H1 (cell line): ENCODE data around the gene IRS1. TPM values are rescaled to one million over a fixed set of nuclear protein-coding genes. Genes with fewer than 3 reads are reported as not detected.

Experiments
- BCL11A ChIP-seq, 2 experiments: IDR thresholded peaks; one replicate each; pipeline ENCODE4 v1.6.1; 2011; ENCODE audit warnings: low read depth in 2 of 2, low read length in 2 of 2, mild to moderate bottlenecking in 2 of 2
- BRCA1 ChIP-seq: IDR thresholded peaks from 2 replicates; pipeline ENCODE4 v1.6.1; 2012; ENCODE audit warnings: low read depth, low read length, improper control_type of control experiment
- CBX5 ChIP-seq: fragments of 300-800, 300-1000 bp; sonication (generic); IDR thresholded peaks from 2 replicates; pipeline ENCODE4 v1.7.1; 2016; ENCODE audit warnings: antibody characterized with exemption, low read length, low read depth
- CEBPB ChIP-seq: IDR thresholded peaks from 2 replicates; pipeline ENCODE4 v1.6.1; 2012; ENCODE audit warnings: low read depth, low read length
- CHD1 ChIP-seq: IDR thresholded peaks from 2 replicates; pipeline ENCODE4 v1.6.1; 2012; ENCODE audit warnings: low read depth, low read length, improper control_type of control experiment
- CREB1 ChIP-seq: IDR thresholded peaks from 2 replicates; pipeline ENCODE4 v1.6.1; 2012; ENCODE audit warnings: inconsistent platforms
- GABPA ChIP-seq: IDR thresholded peaks from 2 replicates; pipeline ENCODE4 v1.6.1; 2011; ENCODE audit warnings: mild to moderate bottlenecking, low read length, moderate library complexity, borderline replicate concordance; ENCODE audit not compliant: insufficient read depth
- HDAC6 ChIP-seq: IDR thresholded peaks from one replicate; pipeline ENCODE4 v1.7.1; 2012; ENCODE audit warnings: low read depth, mild to moderate bottlenecking, inconsistent platforms, low read length, moderate library complexity
- JUN ChIP-seq: IDR thresholded peaks from 2 replicates; pipeline ENCODE4 v1.6.1; 2011; ENCODE audit warnings: low read depth, mild to moderate bottlenecking, improper control_type of control experiment, low read length
- JUND ChIP-seq: IDR thresholded peaks from 2 replicates; pipeline ENCODE4 v1.6.1; 2011; ENCODE audit warnings: mild to moderate bottlenecking, improper control_type of control experiment, low read length
- KDM4A ChIP-seq: IDR thresholded peaks from one replicate; pipeline ENCODE4 v1.7.1; 2012; ENCODE audit warnings: low read depth, mild to moderate bottlenecking, moderate library complexity, low read length, inconsistent platforms; ENCODE audit not compliant: severe bottlenecking
- NRF1 ChIP-seq: IDR thresholded peaks from 2 replicates; pipeline ENCODE4 v1.6.1; 2011; ENCODE audit warnings: mild to moderate bottlenecking, low read depth, low read length, improper control_type of control experiment
- PHF8 ChIP-seq: fragments of 200-600 bp; sonication (generic); conservative IDR thresholded peaks from 2 replicates; pipeline ENCODE4 v1.7.1; 2012; ENCODE audit warnings: low read depth, mild to moderate bottlenecking, inconsistent platforms, low read length, moderate library complexity
- POLR2A ChIP-seq, 2 experiments: IDR thresholded peaks; 1 replicate in 1 of 2; 2 replicates in 1 of 2; pipeline ENCODE4 v1.6.1; 2011; ENCODE audit warnings: low read depth in 2 of 2, low read length in 2 of 2, mild to moderate bottlenecking in 2 of 2; ENCODE audit errors: control extremely low read depth in 1 of 2
- POLR2AphosphoS5 ChIP-seq: IDR thresholded peaks from 2 replicates; pipeline ENCODE4 v1.6.1; 2011; ENCODE audit warnings: low read depth, low read length
- RBBP5 ChIP-seq: IDR thresholded peaks from 2 replicates; pipeline ENCODE4 v1.7.1; 2012; ENCODE audit warnings: low read depth, mild to moderate bottlenecking, inconsistent platforms, low read length, moderate library complexity, borderline replicate concordance
- RFX5 ChIP-seq: IDR thresholded peaks from 2 replicates; pipeline ENCODE4 v1.6.1; 2011; ENCODE audit warnings: low read depth, low read length, improper control_type of control experiment, borderline replicate concordance
- RNF2 ChIP-seq: fragments of 200-900, 300-1000 bp; sonication (generic); IDR thresholded peaks from 2 replicates; pipeline ENCODE4 v1.7.1; 2016; ENCODE audit warnings: borderline replicate concordance, low read depth, mild to moderate bottlenecking, antibody characterized with exemption, low read length; ENCODE audit not compliant: poor library complexity, severe bottlenecking; ENCODE audit errors: missing control alignments
- SAP30 ChIP-seq: fragments of 300-600 bp; sonication (generic); IDR thresholded peaks from 2 replicates; pipeline ENCODE4 v1.7.1; 2012; ENCODE audit warnings: low read length, moderate library complexity, mild to moderate bottlenecking, inconsistent platforms; ENCODE audit not compliant: insufficient read depth, insufficient replicate concordance
- SUZ12 ChIP-seq: fragments of 200-600 bp; sonication (generic); IDR thresholded peaks from 2 replicates; pipeline ENCODE4 v1.6.1; 2012; ENCODE audit warnings: mild to moderate bottlenecking, inconsistent platforms, low read length, moderate library complexity, mixed read lengths
- TBP ChIP-seq: IDR thresholded peaks from 2 replicates; pipeline ENCODE4 v1.6.1; 2011; ENCODE audit warnings: low read depth, low read length, improper control_type of control experiment
- YY1 ChIP-seq: IDR thresholded peaks from 2 replicates; pipeline ENCODE4 v1.6.1; 2011; ENCODE audit warnings: low read depth, mild to moderate bottlenecking, low read length
- polyA plus RNA-seq, 7 experiments: library from polyadenylated mRNA; depleted of rRNA in 3 of 7; stranded (reverse) in 5 of 7; unstranded in 2 of 7; fragments of >200 nt in 5 of 7; fragments of 200-250 nt in 2 of 7; gene quantifications; 1 replicate in 5 of 7; 2 replicates in 1 of 7; 4 replicates in 1 of 7; pipeline versions ENCODE4 v1.2.1 to v1.2.3, GENCODE V29; 2011 to 2013; ENCODE audit warnings: missing spikeins in 2 of 7, mixed read lengths in 2 of 7
- total RNA-seq: library from RNA; stranded (reverse); fragmentation: NEBNext Ultra II Directional; extraction: Animal tissue kit (Norgen Biotek cat#: 25700); gene quantifications from 2 replicates; pipeline ENCODE4 v1.2.1, GENCODE V29; 2021
- TF ChIP-seq, protein P1 (sequence below), 3 experiments: IDR thresholded peaks; 1 replicate in 2 of 3; 2 replicates in 1 of 3; pipeline versions ENCODE4 v1.5.1 to v1.6.1; 2011; ENCODE audit warnings: low read length in 3 of 3, mild to moderate bottlenecking in 3 of 3, inconsistent platforms in 2 of 3, low read depth in 1 of 3, moderate library complexity in 1 of 3; ENCODE audit not compliant: insufficient read depth in 1 of 3; ENCODE audit errors: control extremely low read depth in 1 of 3

IRS1 gene
- total and polyA plus RNA-seq, 2 of the 8 experiments (the other 6 are each of a cell fraction or from before 2014, with no cell fraction given): 9.1 to 26.9 TPM

- TF ChIP-seq YY1 (no peak), SUZ12 (no peak), GABPA (no peak), NRF1 (no peak), CREB1 (no peak), RBBP5 (peak; percentile 74; the same call in 1 of the 2 replicates), JUND (no peak), CBX5 (no peak), PHF8 (peak; percentile 53; the same call in 1 of the 2 replicates), RNF2 (no peak), HDAC6 (no peak), SAP30 (no peak), KDM4A (peak; percentile 77), BRCA1 (no peak), TBP (no peak), JUN (no peak), CEBPB (no peak), POLR2A (IDR thresholded peaks at IDR 0.05; ENCODE audit: control extremely low read depth in 1 of 2, low read depth in 2 of 2, low read length in 2 of 2) (peak in 1 of 2 experiments; percentile 46; a peak in 1 of 3 replicates), POLR2AphosphoS5 (no peak), RFX5 (no peak), CHD1 (no peak), BCL11A (IDR thresholded peaks at IDR 0.05; ENCODE audit: low read depth in 2 of 2, low read length in 2 of 2) (no peak)
- TF ChIP-seq, protein P1, sequence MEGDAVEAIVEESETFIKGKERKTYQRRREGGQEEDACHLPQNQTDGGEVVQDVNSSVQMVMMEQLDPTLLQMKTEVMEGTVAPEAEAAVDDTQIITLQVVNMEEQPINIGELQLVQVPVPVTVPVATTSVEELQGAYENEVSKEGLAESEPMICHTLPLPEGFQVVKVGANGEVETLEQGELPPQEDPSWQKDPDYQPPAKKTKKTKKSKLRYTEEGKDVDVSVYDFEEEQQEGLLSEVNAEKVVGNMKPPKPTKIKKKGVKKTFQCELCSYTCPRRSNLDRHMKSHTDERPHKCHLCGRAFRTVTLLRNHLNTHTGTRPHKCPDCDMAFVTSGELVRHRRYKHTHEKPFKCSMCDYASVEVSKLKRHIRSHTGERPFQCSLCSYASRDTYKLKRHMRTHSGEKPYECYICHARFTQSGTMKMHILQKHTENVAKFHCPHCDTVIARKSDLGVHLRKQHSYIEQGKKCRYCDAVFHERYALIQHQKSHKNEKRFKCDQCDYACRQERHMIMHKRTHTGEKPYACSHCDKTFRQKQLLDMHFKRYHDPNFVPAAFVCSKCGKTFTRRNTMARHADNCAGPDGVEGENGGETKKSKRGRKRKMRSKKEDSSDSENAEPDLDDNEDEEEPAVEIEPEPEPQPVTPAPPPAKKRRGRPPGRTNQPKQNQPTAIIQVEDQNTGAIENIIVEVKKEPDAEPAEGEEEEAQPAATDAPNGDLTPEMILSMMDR (IDR thresholded peaks at IDR 0.05; ENCODE audit: control extremely low read depth in 1 of 3, insufficient read depth in 1 of 3, low read depth in 1 of 3, low read length in 3 of 3): peak; percentile 44 to 74 (median 51)
Measured at GRCh38 chr2:226799211-226799975, at the start of gene IRS1 (continued).
